Dermis microvascular lymphatic vessel endothelial cell (primary cell): ENCODE data around the gene IL17F. TPM values are rescaled to one million over a fixed set of nuclear protein-coding genes. Genes with fewer than 3 reads are reported as not detected.

Experiments used
- DNase-seq, 2 donors: peaks; one replicate each; pipeline versions ENCODE4 v3.0.0 to v3.0.0-alpha.2; 2010; ENCODE audit warnings: low read depth in 2 of 2
- total RNA-seq: library from RNA; depleted of rRNA; stranded (reverse); fragments of >200 nt; gene quantifications from 2 replicates; pipeline ENCODE4 v1.2.1, GENCODE V29; 2014

Gene IL17F
- not detected in 2 replicates for total RNA-seq

DNA sequence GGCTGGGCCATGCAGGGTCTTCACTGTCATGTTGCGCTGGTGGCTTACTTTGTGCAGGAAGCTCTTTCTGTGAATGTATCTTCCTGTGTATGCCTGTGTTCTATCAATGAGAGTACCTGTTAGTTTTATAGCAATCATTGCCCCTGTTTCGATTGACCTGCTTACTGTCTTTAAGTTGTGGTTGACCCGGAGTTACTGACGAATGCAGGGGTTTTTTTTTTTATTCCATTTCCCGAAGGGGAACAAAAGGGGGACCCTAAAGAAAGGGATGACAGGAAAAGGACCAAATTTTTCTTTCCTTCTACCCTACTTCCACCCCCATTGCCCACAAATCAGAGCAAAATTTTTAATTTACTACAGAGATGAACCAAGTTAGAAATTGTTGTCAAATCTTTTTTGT, at the start of gene IL17F:
Gene IL17F (minus strand): TSS at position 101 of the 400 bp plus-strand sequence. CDS start 71 bp downstream, at position 30.
- no peak for DNase-seq

DNA sequence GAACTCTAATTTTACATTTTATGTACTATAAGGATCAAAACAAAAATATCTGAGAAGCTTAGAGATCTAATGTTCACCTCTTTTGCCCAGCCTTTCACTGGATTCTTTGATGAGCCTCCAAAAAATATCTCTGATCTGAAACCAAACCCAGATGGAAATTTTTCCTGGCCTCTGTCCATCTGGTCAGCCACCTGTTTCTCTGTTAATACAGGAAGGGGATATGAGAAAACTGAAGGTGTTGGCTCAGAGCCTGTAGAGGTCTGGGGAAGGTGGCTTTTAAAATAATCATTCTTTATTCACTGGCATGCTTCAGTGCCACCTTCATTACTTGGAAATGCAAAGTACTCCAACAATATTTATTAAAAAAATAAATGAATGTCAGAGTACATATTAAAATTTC, 48.8 kb upstream of the IL17F start:
- DNase-seq, result peak; percentile 55 to 77

DNA sequence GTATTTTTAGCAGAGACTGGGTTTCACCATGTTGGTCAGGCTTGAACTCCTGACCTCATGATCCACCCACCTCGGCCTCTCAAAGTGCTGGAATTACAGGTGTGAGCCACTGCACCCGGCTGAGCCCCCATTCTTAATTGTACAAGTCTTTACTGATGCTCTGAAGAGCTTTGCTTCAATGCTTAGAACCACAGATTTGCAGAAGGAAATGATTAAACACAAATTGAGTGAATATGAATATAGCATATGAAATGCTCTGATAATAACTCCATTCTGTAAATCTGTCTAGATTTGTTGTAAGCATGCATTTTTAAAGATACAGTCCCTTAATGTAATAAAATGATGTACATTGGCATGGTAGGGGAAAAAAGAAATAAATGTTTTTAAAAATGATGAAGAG, 44.5 kb upstream of the IL17F start:
- DNase-seq, result no peak

- DNase-seq, result peak; percentile 42 to 73
These were observed 43.9 kb upstream of the IL17F start for GRCh38 chr6:52288216-52288615.

DNA sequence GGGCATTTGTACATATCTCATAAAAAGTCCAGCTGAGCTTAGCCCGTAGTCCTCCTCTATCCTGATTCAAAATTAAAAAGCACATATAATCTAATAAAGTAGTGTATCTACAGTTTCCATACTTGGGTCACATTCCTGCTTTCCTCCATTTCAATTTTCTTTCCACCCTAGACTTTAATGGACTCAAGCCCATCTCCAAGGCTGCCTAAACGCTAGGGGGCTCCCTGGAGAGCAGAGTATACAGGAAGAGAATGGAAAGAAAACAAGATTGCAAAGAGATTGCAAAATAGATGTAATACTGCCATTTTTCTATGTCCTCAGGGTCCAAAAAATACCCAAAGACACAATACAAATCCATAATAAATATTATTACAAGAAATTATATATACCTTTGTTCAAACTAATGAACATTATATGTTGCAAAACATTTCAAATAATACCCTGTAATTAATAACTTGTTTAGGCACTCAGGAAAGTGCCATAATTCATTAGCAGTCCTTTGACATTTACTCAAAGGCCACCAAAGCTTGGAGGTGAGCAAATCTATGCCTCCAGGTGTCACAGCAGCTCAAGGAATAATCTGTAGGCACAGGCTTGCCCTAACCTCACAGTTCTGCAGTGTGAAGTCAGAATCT, 42.6 kb upstream of the IL17F start:
- peak; percentile 51 to 68 for DNase-seq

GRCh38 chr6:52285177-52286068, 41.1 kb upstream of the IL17F start:
- DNase-seq, result no peak

DNA sequence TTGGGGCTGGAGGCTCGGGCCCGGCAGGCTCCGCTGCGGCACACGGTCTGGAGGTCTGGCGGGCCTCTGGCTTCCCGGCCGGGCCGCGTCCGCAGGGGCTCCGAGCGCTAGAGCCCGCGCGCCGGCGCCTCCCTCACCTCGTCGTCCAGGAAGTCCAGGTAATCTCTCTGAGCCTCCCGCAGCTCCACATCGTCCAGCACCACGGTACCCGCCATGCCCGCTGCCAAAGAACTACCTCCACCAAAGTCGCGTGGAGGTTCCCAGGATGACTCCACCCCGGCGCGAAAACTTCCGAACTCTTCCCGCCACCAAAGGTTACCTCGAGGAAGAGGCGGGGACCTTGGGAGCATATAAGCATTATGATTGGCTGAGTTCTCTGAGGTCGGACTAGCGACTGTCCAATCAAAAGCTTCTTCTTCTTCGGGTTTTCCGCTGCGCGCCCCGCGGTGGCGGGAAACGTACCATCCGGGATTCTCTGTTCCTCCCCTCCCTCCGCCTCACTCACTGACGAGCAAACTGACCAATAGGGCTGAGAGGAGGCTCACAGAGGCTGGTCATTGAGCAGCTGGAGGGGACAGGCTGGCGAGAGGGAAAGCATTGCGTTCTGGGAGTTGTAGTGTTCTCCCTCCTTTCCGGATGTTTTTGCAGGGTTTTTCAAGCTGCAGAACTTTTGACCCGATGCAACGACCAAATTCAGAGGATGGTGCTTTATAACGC, 40.3 kb upstream of the IL17F start, which contains the start of gene MCM3:
Gene MCM3 (minus strand): TSS at position 283 of the 717 bp plus-strand sequence. CDS start 68 bp downstream, at position 215.
- DNase-seq, result peak; percentile 99

GRCh38 chr6:52284131-52284459, 39.8 kb upstream of the IL17F start:
- no peak for DNase-seq

DNA sequence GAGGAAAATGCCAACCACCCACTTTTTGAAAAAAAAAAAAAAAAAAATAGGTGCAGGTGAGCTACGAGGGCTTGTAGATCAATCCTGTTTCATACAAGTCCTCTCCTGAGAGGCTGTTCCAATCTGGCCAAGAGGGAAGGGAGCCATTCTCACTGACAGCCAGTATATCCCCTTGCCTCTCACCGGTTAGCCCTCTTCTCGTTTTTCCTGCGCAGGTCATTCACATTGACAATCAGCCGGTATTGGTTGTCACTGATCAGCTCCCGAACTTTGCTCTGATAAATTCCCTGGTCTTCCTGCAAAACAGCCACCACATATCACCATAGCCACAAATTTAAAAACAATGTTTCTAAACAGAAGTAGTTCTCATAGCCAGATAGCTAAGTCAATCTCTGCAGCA, 38.8 kb upstream of the IL17F start:
- DNase-seq, result no peak

- DNase-seq, result no peak
These were observed 31.8 kb upstream of the IL17F start for GRCh38 chr6:52276130-52276529.

- peak; percentile 63 to 79 for DNase-seq
These were observed 27.7 kb upstream of the IL17F start for GRCh38 chr6:52271852-52272460.

- peak; percentile 36 to 63 for DNase-seq
These were observed 19.6 kb upstream of the IL17F start for GRCh38 chr6:52263709-52264540.

DNA sequence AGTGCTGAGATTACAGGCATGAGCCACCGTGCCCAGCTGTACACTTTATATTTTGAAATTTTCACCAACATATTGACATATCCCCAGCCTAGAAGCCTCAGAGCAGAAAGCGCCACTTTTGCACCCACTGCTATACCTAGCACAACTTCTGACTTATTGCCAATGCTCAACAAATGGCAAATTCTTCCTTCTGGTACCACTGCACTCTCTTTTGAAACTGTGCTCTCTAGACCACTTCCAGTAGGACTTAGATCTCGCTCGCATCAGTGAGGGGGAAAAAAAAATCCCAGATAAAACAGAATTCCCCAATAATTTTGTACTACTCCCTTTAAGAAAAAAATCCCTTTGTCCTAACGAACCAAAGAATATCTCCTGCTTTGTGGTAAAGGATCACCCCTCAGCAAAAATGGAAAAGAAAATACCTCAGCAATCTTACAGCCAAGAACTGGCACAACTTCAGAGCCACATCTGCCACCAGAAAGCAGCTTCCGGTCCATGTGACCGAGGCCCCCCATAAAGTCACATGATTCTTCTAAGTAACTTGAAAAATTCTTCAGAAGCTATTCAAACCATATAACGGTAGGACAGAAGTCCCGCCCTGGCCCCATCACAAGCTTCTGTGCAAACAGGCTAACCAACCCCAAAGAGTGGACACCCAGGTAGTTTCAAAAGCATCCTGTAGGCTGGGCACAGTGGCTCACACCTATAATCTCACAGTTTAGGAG, 18.5 kb upstream of the IL17F start:
- DNase-seq, result no peak

GRCh38 chr6:52261229-52261628, 16.9 kb upstream of the IL17F start:
- no peak for DNase-seq

DNA sequence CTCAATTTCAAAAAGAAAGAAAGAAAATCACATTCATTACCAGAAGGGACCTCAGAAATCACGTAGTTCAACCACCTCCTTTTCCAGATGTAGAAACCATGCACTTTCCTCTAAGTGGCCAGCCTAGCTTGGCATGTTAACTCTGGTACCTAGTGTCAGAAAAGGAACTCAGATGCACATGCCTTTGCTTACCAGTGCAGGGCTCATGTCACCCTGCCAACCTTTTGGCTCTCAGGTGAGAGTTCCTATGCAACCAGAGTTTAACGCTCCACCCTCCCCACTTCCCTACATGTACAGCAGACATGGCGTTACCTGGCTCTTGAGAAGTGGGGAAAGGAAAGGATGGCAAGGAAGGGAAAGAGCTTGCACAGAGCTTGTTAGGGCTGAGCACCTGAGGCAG, 16.3 kb upstream of the IL17F start:
- DNase-seq, result no peak

DNA sequence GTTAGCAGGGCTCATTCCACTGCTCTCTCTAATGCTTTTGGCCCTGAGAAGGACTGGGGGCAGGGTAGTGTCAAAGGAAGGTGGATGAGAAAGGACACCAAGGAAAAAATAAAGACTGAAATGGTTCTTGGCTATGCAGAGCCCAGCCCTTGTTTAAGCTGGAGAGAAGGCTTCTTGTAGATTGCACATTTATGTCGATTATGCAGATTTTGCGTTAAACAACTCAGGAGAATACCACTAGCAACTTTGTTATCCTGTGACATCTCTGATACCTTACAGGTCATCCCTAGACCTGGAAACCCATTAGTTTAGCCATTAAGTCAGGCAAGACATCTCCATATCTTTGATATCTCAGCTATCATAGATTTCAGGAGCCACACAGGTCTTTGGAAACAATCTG, 11.1 kb upstream of the IL17F start:
- DNase-seq, result no peak

DNA sequence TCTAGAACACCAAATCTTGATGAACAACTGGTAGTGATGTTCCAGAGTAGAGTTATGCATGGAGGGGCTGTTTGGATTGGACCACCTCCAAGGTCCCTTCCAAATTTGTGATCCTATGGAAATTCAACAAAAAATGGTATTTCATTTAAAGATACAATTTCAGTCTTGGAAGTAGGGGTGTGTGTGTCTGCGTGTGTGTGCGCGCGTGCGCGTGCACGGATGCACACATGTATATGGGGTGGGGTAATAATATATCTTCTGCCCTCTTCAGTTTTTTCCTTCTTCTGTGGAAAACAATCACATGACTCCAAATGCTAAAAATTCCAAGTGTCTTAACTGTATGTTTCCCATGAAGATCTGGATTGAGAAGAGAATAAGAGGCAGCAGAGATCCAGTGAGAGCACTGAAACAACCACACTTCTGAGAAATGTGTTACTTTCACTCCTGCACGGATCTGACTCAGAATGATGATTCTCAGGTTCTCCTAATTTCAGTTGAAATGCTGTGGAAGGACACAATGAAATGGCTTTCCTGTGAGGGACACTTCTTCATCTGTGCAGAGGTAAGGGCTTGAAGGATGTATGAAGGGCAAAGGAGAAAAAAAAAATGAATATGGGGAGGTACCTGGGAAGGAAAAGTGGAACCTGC, 10.6 kb upstream of the IL17F start:
- no peak for DNase-seq

- peak in 1 of 2 donors; percentile 6 for DNase-seq
These were observed 9.2 kb upstream of the IL17F start for GRCh38 chr6:52253494-52253893.

DNA sequence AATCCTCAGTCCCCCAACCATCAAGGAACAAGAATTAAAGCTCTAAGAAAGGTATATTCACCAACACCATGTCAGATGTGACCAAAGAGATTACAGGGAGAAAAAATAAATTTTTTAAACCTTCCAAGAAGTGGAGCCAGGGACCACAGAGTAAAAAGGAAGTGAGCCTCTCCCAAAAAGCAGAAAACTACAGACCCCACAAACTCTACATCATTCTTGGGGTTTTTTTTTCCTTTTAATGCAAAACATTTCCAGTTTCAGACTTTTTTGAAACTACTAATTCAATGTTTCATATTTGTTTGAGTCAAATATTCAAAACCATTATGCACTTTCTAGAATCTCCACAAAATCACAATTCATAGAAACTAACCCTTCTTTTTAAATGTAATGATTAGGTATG, 6.8 kb upstream of the IL17F start:
- DNase-seq, result no peak

GRCh38 chr6:52249078-52249477, 4.8 kb upstream of the IL17F start:
- no peak for DNase-seq
